Measurements from ENCODE around the gene COPZ2. TPM values are rescaled to one million over a fixed set of nuclear protein-coding genes. Genes with fewer than 3 reads are reported as not detected.

COPZ2 gene
- total and polyA plus RNA-seq, 9 of the 15 experiments (the other 6 are each of a cell fraction or from before 2014, with no cell fraction given) = 0.22 to 0.49 TPM; not detected in 7

- TF ChIP-seq CTCF (IDR thresholded peaks at IDR 0.05 in 2 of 3, conservative IDR thresholded peaks at IDR 0.05 in 1 of 3; ENCODE audit: insufficient read depth in 2 of 3, low read depth in 1 of 3, low read length in 3 of 3) = peak in 1 of 3 experiments; percentile 22; a peak in 2 of 6 replicates
- TF ChIP-seq RB1 (IDR thresholded peaks at IDR 0.05; ENCODE audit: low read depth) = no peak
- no peak for TF ChIP-seq FOXA1 (IDR thresholded peaks at IDR 0.05; ENCODE audit: borderline replicate concordance)
- no peak for TF ChIP-seq ETS2 (tag; IDR thresholded peaks at IDR 0.05; ENCODE audit: borderline replicate concordance, poor library complexity, severe bottlenecking)
- no peak for TF ChIP-seq CBX3 (IDR thresholded peaks at IDR 0.05; ENCODE audit: borderline replicate concordance in 1 of 2, low read length in 2 of 2)
- peak; percentile 69; the same call in 1 of the 2 replicates for TF ChIP-seq MAX (CRISPR knock-in tag; IDR thresholded peaks at IDR 0.05)
- no peak for TF ChIP-seq MAFF (IDR thresholded peaks at IDR 0.05; ENCODE audit: low read length)
- TF ChIP-seq ZBTB26 (CRISPR knock-in tag; IDR thresholded peaks at IDR 0.05) = no peak
- no peak for TF ChIP-seq ZNF583 (CRISPR knock-in tag; IDR thresholded peaks at IDR 0.05)
- no peak for TF ChIP-seq POLR2AphosphoS2 (IDR thresholded peaks at IDR 0.05; ENCODE audit: low read length)
- no peak for TF ChIP-seq PURB (CRISPR knock-in tag; IDR thresholded peaks at IDR 0.05; ENCODE audit: low read depth)
- no peak for TF ChIP-seq HNRNPUL1 (IDR thresholded peaks at IDR 0.05; ENCODE audit: low read length)
- no peak for TF ChIP-seq SREBF2 (CRISPR knock-in tag; IDR thresholded peaks at IDR 0.05)
- TF ChIP-seq RBBP5 (IDR thresholded peaks at IDR 0.05; ENCODE audit: borderline replicate concordance, insufficient read depth, low read length, poor library complexity, severe bottlenecking) = no peak
- TF ChIP-seq AFF4 (CRISPR knock-in tag; IDR thresholded peaks at IDR 0.05) = no peak
- no peak for TF ChIP-seq ELK1 (CRISPR knock-in tag; IDR thresholded peaks at IDR 0.05)
- no peak for TF ChIP-seq STAG1 (CRISPR knock-in tag; IDR thresholded peaks at IDR 0.05; ENCODE audit: borderline replicate concordance)
- no peak for TF ChIP-seq TARDBP (IDR thresholded peaks at IDR 0.05)
Measured at GRCh38 chr17:48051706-48052486, 14.3 kb upstream of the COPZ2 start (continued).

Data from K562 (cell line).